ENCODE measurements around the gene RGL4. TPM values are rescaled to one million over a fixed set of nuclear protein-coding genes. Genes with fewer than 3 reads are reported as not detected.

RGL4 gene
- total and polyA plus RNA-seq, 2 of the 8 experiments (the other 6 are each of a cell fraction or from before 2014, with no cell fraction given), result not detected

- TF ChIP-seq HDAC2 (IDR thresholded peaks at IDR 0.05; ENCODE audit: borderline replicate concordance in 1 of 2, low read depth in 2 of 2, low read length in 2 of 2), result no peak
- Histone ChIP-seq H2AFZ (ENCODE audit: low read length) (no peak overlapping the region), H3K27me3 (replicated peaks in 1 of 4; ENCODE audit: control insufficient read depth in 3 of 4, extremely low read depth in 1 of 4, insufficient read depth in 3 of 4, low read length in 3 of 4) (no peaks in the 10 kb centered on the region), H3K4me2 (ENCODE audit: insufficient read depth in 1 of 2, low read depth in 2 of 2, low read length in 2 of 2) (no peak overlapping the region), H2BK5ac (ENCODE audit: low read depth, low read length) (no peak overlapping the region), H3K56ac (replicated peaks; ENCODE audit: insufficient read length, low read depth, low read length) (no peak overlapping the region), H3K18ac (ENCODE audit: extremely low read depth, low read length) (no peak overlapping the region), H2BK20ac (ENCODE audit: low read length) (no peak overlapping the region), H3K79me2 (ENCODE audit: control insufficient read depth in 1 of 2, insufficient read depth in 2 of 2, low read length in 2 of 2) (peaks cover 0 to 14% of the 10 kb centered on the region in 2 experiments; a peak in 2 of 4 replicates), H3K23ac (ENCODE audit: insufficient read length) (no peak overlapping the region), H3K27ac (ENCODE audit: low read depth, low read length) (no peak overlapping the region), H2BK120ac (replicated peaks; ENCODE audit: low read depth, low read length) (no peak overlapping the region), H3K36me3 (ENCODE audit: control insufficient read depth in 2 of 4, insufficient read depth in 4 of 4, low read length in 3 of 4) (peaks cover 6 to 22% (median 12%) of the 10 kb centered on the region in 4 experiments; a peak in 5 of 8 replicates), H3K4me1 (replicated peaks in 1 of 4; ENCODE audit: control insufficient read depth in 3 of 4, insufficient read depth in 4 of 4, low read length in 3 of 4) (no peaks in the 10 kb centered on the region; a peak in 1 of 7 replicates), H3K4ac (replicated peaks; ENCODE audit: insufficient read length, low read depth, low read length) (no peak overlapping the region), H2BK12ac (ENCODE audit: low read depth, low read length) (no peak overlapping the region), H3K9ac (replicated peaks in 1 of 4; ENCODE audit: extremely low read depth in 1 of 4, low read depth in 3 of 4, low read length in 3 of 4) (no peak overlapping the region), H4K5ac (ENCODE audit: insufficient read length, low read depth, low read length) (no peak overlapping the region), H4K8ac (ENCODE audit: extremely low read depth, insufficient read depth, low read length) (no peak overlapping the region), H3K14ac (ENCODE audit: insufficient read length) (no peak overlapping the region), H3K9me3 (ENCODE audit: insufficient read depth in 2 of 2, low read depth in 1 of 2, low read length in 1 of 2) (no peaks in the 10 kb centered on the region), H3K79me1 (ENCODE audit: low read depth, low read length) (peaks cover 8% of the 10 kb centered on the region; the same call in 1 of the 2 replicates), H2BK15ac (ENCODE audit: low read length) (no peak overlapping the region), H3K23me2 (ENCODE audit: low read depth, low read length) (no peaks in the 10 kb centered on the region), H3K4me3 (ENCODE audit: extremely low read depth in 1 of 4, insufficient read depth in 2 of 4, low read depth in 3 of 4, low read length in 4 of 4) (no peak overlapping the region), H4K91ac (replicated peaks; ENCODE audit: insufficient read length, low read length) (no peak overlapping the region), H4K20me1 (replicated peaks in 1 of 2; ENCODE audit: control insufficient read depth in 1 of 2, insufficient read depth in 2 of 2, low read length in 2 of 2) (peaks cover 10 to 22% of the 10 kb centered on the region in 2 experiments), H2AK5ac (ENCODE audit: low read depth, low read length) (no peak overlapping the region)
- DNase-seq (ENCODE audit: low read depth in 1 of 2, low spot score in 2 of 2) (no peak), FAIRE-seq (no peak)
- WGBS, 2 experiments (ENCODE audit: extremely low coverage in 1 of 2, insufficient coverage in 1 of 2, insufficient read length in 1 of 2, insufficient replicate concordance in 2 of 2, low coverage in 1 of 2, low lambda C conversion rate in 2 of 2, missing lambda C conversion rate in 1 of 2), result 90% methylated on average over 10 of the region's 10 CpGs; no CpG with 5 or more reads in 1 of the 2 experiments
- ChIA-PET CTCF (ENCODE audit: partially characterized antibody) (interaction anchor here (0.6 to 1.1 kb wide), 3 partner anchors 13 to 45 kb away, joined by 3 to 4 read pairs (median 3); no protein-coding TSS in a partner anchor), POLR2A (ENCODE audit: partially characterized antibody) (no interaction called here)
Measured at GRCh38 chr22:23698673-23699235, 7.9 kb downstream of the RGL4 start.

All from H1 (cell line).